ENCODE data around the gene GPR146. TPM values are rescaled to one million over a fixed set of nuclear protein-coding genes. Genes with fewer than 3 reads are reported as not detected.
A peak's percentile ranks its signal among the peaks of the same experiment; 100 is the strongest.

The GPR146 gene
- total and polyA plus RNA-seq, 2 experiments from 2014 or later, result 4.3 to 9.7 TPM

DNA sequence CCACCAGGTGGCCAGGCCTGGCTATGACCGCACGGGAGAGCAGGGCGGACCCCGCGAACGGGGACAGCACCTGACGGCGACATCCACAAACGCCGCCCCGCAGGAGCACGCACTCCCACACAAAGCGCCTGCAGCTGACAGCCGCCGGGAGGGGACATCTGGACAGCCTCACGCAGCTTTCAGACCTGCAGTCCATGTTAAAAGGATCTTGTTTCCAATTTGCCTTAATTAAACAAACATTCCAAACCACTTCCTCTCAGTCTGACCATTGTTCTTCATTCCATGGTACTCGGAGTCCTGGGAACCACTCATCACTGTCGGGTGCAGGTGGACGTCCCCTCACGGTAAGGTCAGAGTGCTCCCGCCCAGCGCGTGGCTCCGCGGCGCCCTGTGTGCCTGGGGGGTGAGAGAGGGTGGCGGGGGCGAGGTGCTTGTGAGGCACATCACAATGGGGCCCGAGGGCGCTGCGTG, 37.6 kb downstream of the GPR146 start:
- TF ChIP-seq EZH2phosphoT487 (IDR thresholded peaks at IDR 0.05; ENCODE audit: insufficient read depth, low read depth) (no peak), EZH2 (IDR thresholded peaks at IDR 0.05; ENCODE audit: insufficient read depth, poor library complexity, severe bottlenecking) (no peak)
- in situ Hi-C loops (cut with MboI), result no loop called here
- H3K4me1 ChIP-seq (ENCODE audit: insufficient read depth), result peaks cover 11% of the 10 kb centered on the region
- H3K9ac ChIP-seq, result no peak overlapping the region
- H3K79me2 ChIP-seq (ENCODE audit: insufficient read depth), result no peaks in the 10 kb centered on the region
- no peak overlapping the region for H3K4me2 ChIP-seq (ENCODE audit: unreplicated experiment)
- no peaks in the 10 kb centered on the region for H4K20me1 ChIP-seq (ENCODE audit: insufficient read depth)
- no peaks in the 10 kb centered on the region for H3K9me3 ChIP-seq (ENCODE audit: low read depth)
- WGBS, 2 experiments (ENCODE audit: low coverage in 1 of 2, low lambda C conversion rate in 2 of 2, missing lambda C conversion rate in 2 of 2), result 90 to 91% methylated on average over 29 to 31 of the region's 31 CpGs
- no peaks in the 10 kb centered on the region for H3K9me2 ChIP-seq (ENCODE audit: insufficient read depth)
- H3K27me3 ChIP-seq (replicated peaks; ENCODE audit: insufficient read depth), result no peaks in the 10 kb centered on the region
- H3K4me3 ChIP-seq, result no peak overlapping the region
- H3K27ac ChIP-seq, result no peak overlapping the region
- H3F3A ChIP-seq (ENCODE audit: insufficient read depth), result peaks cover 9% of the 10 kb centered on the region
- DNase-seq, result no peak
- H2AFZ ChIP-seq, result no peak overlapping the region
- H3K36me3 ChIP-seq (ENCODE audit: low read depth), result no peaks in the 10 kb centered on the region

DNA sequence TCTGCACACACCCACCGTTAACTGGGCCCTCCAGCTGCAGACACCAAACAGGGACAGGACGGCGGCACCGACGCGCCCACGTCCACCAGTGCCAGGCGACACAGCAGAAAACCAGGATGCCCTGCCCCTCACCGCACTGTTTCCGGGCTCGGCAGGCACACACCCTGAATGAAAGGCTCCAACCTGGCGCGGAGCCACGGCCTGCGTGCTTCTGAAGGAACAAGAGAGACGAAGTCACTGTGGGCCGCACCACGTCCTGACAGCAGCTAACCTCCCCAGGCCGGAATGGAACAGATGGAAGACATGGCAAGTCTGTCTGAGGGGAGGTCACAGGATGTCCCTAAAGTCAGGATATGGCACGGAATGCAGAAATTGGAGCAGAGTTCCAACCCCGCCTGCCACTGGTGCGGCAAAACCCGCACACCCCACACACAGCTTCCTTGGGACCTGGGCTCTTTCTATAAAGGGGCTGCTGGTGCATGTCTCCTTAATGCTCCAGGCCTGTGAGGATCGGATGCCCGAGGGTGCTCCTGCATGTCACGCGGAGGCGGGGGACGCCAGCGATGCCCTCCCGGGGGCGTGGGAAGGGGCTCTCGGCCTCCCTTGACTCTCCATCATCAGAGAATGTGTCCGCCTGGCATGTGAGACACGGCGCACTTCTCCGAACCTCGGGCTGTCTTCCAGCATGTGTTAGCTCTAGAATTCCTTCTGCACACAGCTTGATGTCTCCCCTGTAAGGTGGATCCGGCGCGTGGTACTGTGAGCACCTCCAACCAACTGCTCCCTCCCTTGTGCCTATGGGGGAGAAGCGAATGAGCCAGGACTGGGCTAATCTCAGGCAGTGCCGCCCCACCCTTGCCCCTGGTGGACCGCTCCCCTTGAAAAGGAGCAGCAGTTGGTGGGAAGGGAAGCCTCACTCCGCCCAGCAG, 39.6 kb downstream of the GPR146 start:
- H3K36me3 ChIP-seq (ENCODE audit: low read depth), result no peaks in the 10 kb centered on the region
- peaks cover 31% of the 10 kb centered on the region for H3K4me1 ChIP-seq (ENCODE audit: insufficient read depth)
- no peak for DNase-seq
- 94 to 95% methylated on average over 42 to 45 of the region's 45 CpGs for WGBS, 2 experiments (ENCODE audit: low coverage in 1 of 2, low lambda C conversion rate in 2 of 2, missing lambda C conversion rate in 2 of 2)
- H3K27ac ChIP-seq, result no peak overlapping the region
- no peak overlapping the region for H3K4me3 ChIP-seq
- H3K4me2 ChIP-seq (ENCODE audit: unreplicated experiment), result no peak overlapping the region
- H2AFZ ChIP-seq, result no peak overlapping the region
- no peaks in the 10 kb centered on the region for H3K27me3 ChIP-seq (replicated peaks; ENCODE audit: insufficient read depth)
- no peak overlapping the region for H3K9ac ChIP-seq
- H3K9me3 ChIP-seq (ENCODE audit: low read depth), result no peaks in the 10 kb centered on the region
- no peak for TF ChIP-seq EZH2phosphoT487 (IDR thresholded peaks at IDR 0.05; ENCODE audit: insufficient read depth, low read depth)
- TF ChIP-seq EZH2 (IDR thresholded peaks at IDR 0.05; ENCODE audit: insufficient read depth, poor library complexity, severe bottlenecking), result no peak
- peaks cover 27% of the 10 kb centered on the region for H3F3A ChIP-seq (ENCODE audit: insufficient read depth)
- no peaks in the 10 kb centered on the region for H3K79me2 ChIP-seq (ENCODE audit: insufficient read depth)
- H3K9me2 ChIP-seq (ENCODE audit: insufficient read depth), result no peaks in the 10 kb centered on the region
- in situ Hi-C loops (cut with MboI), result no loop called here
- no peaks in the 10 kb centered on the region for H4K20me1 ChIP-seq (ENCODE audit: insufficient read depth)

DNA sequence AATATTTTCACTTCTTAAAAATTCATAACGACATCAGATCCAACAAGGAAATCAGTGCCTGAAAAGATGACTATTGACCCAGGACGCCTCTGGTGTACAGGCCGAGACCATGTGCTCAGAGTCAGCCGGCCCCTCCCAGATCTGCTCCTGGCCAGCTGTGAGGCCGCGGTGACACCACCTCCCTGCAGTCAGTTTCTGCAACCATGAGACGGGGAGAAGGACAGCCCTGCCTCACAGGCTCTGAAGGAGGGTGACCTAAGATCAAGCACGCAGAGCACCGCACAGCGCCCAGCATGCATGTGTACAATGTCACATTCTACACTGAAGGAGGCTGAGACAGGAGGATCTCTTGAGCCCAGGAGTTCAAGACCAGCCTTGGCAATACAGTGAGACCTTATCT, 40.9 kb downstream of the GPR146 start:
- no peak overlapping the region for H2AFZ ChIP-seq
- H3K4me1 ChIP-seq (ENCODE audit: insufficient read depth), result peaks cover 34% of the 10 kb centered on the region
- no peak overlapping the region for H3K9ac ChIP-seq
- H3K9me3 ChIP-seq (ENCODE audit: low read depth), result no peaks in the 10 kb centered on the region
- no peaks in the 10 kb centered on the region for H3K27me3 ChIP-seq (replicated peaks; ENCODE audit: insufficient read depth)
- H3K4me2 ChIP-seq (ENCODE audit: unreplicated experiment), result no peak overlapping the region
- 65 to 76% methylated on average over 10 of the region's 10 CpGs for WGBS, 2 experiments (ENCODE audit: low coverage in 1 of 2, low lambda C conversion rate in 2 of 2, missing lambda C conversion rate in 2 of 2)
- no peak for TF ChIP-seq EZH2phosphoT487 (IDR thresholded peaks at IDR 0.05; ENCODE audit: insufficient read depth, low read depth)
- no peak for TF ChIP-seq EZH2 (IDR thresholded peaks at IDR 0.05; ENCODE audit: insufficient read depth, poor library complexity, severe bottlenecking)
- in situ Hi-C loops (cut with MboI), result no loop called here
- H3K9me2 ChIP-seq (ENCODE audit: insufficient read depth), result no peaks in the 10 kb centered on the region
- no peaks in the 10 kb centered on the region for H3K36me3 ChIP-seq (ENCODE audit: low read depth)
- no peaks in the 10 kb centered on the region for H3K79me2 ChIP-seq (ENCODE audit: insufficient read depth)
- no peak overlapping the region for H3K27ac ChIP-seq
- no peak overlapping the region for H3K4me3 ChIP-seq
- no peaks in the 10 kb centered on the region for H4K20me1 ChIP-seq (ENCODE audit: insufficient read depth)
- peaks cover 27% of the 10 kb centered on the region for H3F3A ChIP-seq (ENCODE audit: insufficient read depth)
- no peak for DNase-seq

DNA sequence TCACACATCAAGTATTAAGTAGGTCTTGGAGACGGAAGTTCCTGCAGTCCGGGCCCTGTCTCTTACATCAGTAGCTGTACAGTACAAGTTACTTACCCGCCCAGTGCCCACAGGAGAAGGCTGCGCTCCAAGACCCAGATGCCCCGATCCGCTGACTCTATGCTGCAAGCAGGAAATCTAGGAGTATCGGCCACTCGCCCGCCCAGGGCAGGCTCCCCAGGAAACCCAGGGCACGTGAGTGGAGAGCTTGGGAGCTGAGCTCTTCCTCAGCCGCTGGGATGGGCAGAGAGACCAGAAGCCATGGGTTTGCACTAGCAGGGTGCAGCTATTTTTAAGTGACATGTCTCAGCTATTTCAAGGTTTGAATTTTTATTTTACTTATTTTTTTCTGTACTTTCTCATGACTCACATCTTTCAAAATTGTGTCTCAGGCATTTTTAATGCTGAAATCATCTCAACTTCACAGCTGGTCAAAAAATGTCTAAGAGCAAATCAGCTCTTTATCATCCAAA, 41.6 kb downstream of the GPR146 start:
- Histone ChIP-seq H3F3A (ENCODE audit: insufficient read depth) (peaks cover 27% of the 10 kb centered on the region), H3K27me3 (replicated peaks; ENCODE audit: insufficient read depth) (no peaks in the 10 kb centered on the region), H3K36me3 (ENCODE audit: low read depth) (no peaks in the 10 kb centered on the region), H2AFZ (no peak overlapping the region), H3K79me2 (ENCODE audit: insufficient read depth) (no peaks in the 10 kb centered on the region), H3K4me3 (no peak overlapping the region), H3K4me1 (ENCODE audit: insufficient read depth) (peaks cover 34% of the 10 kb centered on the region), H3K9me3 (ENCODE audit: low read depth) (no peaks in the 10 kb centered on the region), H3K27ac (peak overlapping the region; percentile 71), H3K9ac (no peak overlapping the region), H4K20me1 (ENCODE audit: insufficient read depth) (no peaks in the 10 kb centered on the region), H3K4me2 (ENCODE audit: unreplicated experiment) (peak overlapping the region; percentile 96), H3K9me2 (ENCODE audit: insufficient read depth) (no peaks in the 10 kb centered on the region)
- peak; percentile 64 for DNase-seq
- 90% methylated on average over 11 of the region's 11 CpGs for WGBS, 2 experiments (ENCODE audit: low coverage in 1 of 2, low lambda C conversion rate in 2 of 2, missing lambda C conversion rate in 2 of 2)
- TF ChIP-seq EZH2phosphoT487 (IDR thresholded peaks at IDR 0.05; ENCODE audit: insufficient read depth, low read depth) (no peak), EZH2 (IDR thresholded peaks at IDR 0.05; ENCODE audit: insufficient read depth, poor library complexity, severe bottlenecking) (no peak)
- in situ Hi-C loops (cut with MboI), result no loop called here

Data from GM23248 (cell line).